HCT116 (cell line): ENCODE measurements around the gene ARHGAP10.
"Not testable (repeated sequence)": the region's sequence is repeated elsewhere in the genome, so short reads cannot be mapped to it uniquely, and the experiment has no call there.

Experiments
- RAD21 ChIP-seq: IDR thresholded peaks from 2 replicates; pipeline ENCODE4 v1.6.1; 2012; ENCODE audit warnings: low read depth, mild to moderate bottlenecking
- TF ChIP-seq, protein P1 (sequence below): IDR thresholded peaks from 2 replicates; pipeline ENCODE4 v1.6.1; 2012
- TF ChIP-seq, protein P2 (sequence below), 3 experiments: fragments of 200-600 bp in 1 of 3; sonication (generic) in 1 of 3; IDR thresholded peaks in 2 of 3; conservative IDR thresholded peaks in 1 of 3; 2 replicates each; pipeline ENCODE4 v1.5.1; 2012 to 2017; ENCODE audit warnings: low read depth in 2 of 3, low read length in 2 of 3, antibody characterized with exemption in 1 of 3, borderline replicate concordance in 1 of 3, control low read depth in 1 of 3, mild to moderate bottlenecking in 1 of 3, mixed read lengths in 1 of 3, mixed run types in 1 of 3, moderate library complexity in 1 of 3; ENCODE audit not compliant: insufficient read depth in 1 of 3

DNA sequence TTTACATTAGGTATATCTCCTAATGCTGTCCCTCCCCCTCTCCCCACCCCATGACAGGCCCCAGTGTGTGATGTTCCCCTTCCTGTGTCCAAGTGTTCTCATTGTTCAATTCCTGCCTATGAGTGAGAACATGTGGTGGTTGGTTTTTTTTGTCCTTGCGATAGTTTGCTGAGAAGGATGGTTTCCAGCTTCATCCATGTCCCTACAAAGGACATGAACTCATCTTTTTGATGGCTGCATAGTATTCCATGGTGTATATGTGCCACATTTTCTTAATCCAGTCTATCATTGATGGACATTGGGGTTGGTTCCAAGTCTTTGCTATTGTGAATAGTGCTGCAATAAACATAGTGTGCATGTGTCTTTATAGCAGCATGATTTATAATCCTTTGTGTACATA, 268.1 kb downstream of the ARHGAP10 start:
- TF ChIP-seq, protein P1, sequence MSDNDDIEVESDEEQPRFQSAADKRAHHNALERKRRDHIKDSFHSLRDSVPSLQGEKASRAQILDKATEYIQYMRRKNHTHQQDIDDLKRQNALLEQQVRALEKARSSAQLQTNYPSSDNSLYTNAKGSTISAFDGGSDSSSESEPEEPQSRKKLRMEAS = not testable (repeated sequence)
- TF ChIP-seq, protein P2, sequence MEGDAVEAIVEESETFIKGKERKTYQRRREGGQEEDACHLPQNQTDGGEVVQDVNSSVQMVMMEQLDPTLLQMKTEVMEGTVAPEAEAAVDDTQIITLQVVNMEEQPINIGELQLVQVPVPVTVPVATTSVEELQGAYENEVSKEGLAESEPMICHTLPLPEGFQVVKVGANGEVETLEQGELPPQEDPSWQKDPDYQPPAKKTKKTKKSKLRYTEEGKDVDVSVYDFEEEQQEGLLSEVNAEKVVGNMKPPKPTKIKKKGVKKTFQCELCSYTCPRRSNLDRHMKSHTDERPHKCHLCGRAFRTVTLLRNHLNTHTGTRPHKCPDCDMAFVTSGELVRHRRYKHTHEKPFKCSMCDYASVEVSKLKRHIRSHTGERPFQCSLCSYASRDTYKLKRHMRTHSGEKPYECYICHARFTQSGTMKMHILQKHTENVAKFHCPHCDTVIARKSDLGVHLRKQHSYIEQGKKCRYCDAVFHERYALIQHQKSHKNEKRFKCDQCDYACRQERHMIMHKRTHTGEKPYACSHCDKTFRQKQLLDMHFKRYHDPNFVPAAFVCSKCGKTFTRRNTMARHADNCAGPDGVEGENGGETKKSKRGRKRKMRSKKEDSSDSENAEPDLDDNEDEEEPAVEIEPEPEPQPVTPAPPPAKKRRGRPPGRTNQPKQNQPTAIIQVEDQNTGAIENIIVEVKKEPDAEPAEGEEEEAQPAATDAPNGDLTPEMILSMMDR (IDR thresholded peaks at IDR 0.05 in 2 of 3, conservative IDR thresholded peaks at IDR 0.05 in 1 of 3; ENCODE audit: borderline replicate concordance in 1 of 3, insufficient read depth in 1 of 3, low read depth in 2 of 3, low read length in 2 of 3) = not testable (repeated sequence)
- not testable (repeated sequence) for TF ChIP-seq RAD21
